GM23338 (cell line): ENCODE measurements around the gene FAM53B. TPM values are rescaled to one million over a fixed set of nuclear protein-coding genes. Genes with fewer than 3 reads are reported as not detected.

Experiments
- ATAC-seq: fragments of 200-7000 bp; cut with Tn5 transposase; 3 replicates; pipeline ENCODE4 v1.9.1; 2020
- DNase-seq: peaks from one replicate; pipeline ENCODE4 v3.0.0-alpha.2; 2015; ENCODE audit warnings: low spot score
- H2AFZ ChIP-seq: fragments of 200-600 bp; sonication (generic); 2 replicates; pipeline ENCODE4 v1.8.0; 2016; ENCODE audit warnings: antibody characterized with exemption, mild to moderate bottlenecking, moderate library complexity
- H3F3A ChIP-seq: fragments of 200-600 bp; sonication (generic); replicated peaks from 2 replicates; pipeline ENCODE4 v1.8.0; 2017; ENCODE audit warnings: antibody characterized with exemption, mixed run types, low read depth
- H3K27ac ChIP-seq: fragments of 200-600 bp; sonication (generic); 2 replicates; pipeline ENCODE4 v1.6.1; 2016; ENCODE audit warnings: low read depth
- H3K27me3 ChIP-seq: fragments of 200-600 bp; sonication (generic); 2 replicates; pipeline ENCODE4 v1.8.0; 2016; ENCODE audit warnings: mild to moderate bottlenecking, mixed run types, moderate library complexity; ENCODE audit not compliant: insufficient read depth
- H3K36me3 ChIP-seq: fragments of 200-600 bp; sonication (generic); 2 replicates; pipeline ENCODE4 v1.8.0; 2016; ENCODE audit warnings: mild to moderate bottlenecking; ENCODE audit not compliant: insufficient read depth
- H3K4me1 ChIP-seq: fragments of 200-600 bp; sonication (generic); 2 replicates; pipeline ENCODE4 v1.8.0; 2016; ENCODE audit warnings: mild to moderate bottlenecking, moderate library complexity; ENCODE audit not compliant: insufficient read depth
- H3K4me2 ChIP-seq: fragments of 200-600 bp; sonication (generic); 2 replicates; pipeline ENCODE4 v1.7.1; 2017; ENCODE audit warnings: mixed run types
- H3K4me3 ChIP-seq: fragments of 200-600 bp; sonication (generic); 2 replicates; pipeline ENCODE4 v1.6.1; 2016; ENCODE audit warnings: mixed run types
- H3K79me2 ChIP-seq: fragments of 200-600 bp; sonication (generic); replicated peaks from 2 replicates; pipeline ENCODE4 v1.8.0; 2017; ENCODE audit warnings: mild to moderate bottlenecking; ENCODE audit not compliant: insufficient read depth
- H3K9me2 ChIP-seq: fragments of 200-600 bp; sonication (generic); 2 replicates; pipeline ENCODE4 v1.8.0; 2017; ENCODE audit not compliant: insufficient read depth
- H4K20me1 ChIP-seq: fragments of 200-600 bp; sonication (generic); replicated peaks from 2 replicates; pipeline ENCODE4 v1.8.0; 2017; ENCODE audit warnings: mild to moderate bottlenecking; ENCODE audit not compliant: insufficient read depth
- H3K27ac Mint-ChIP-seq: 2 replicates; pipeline ENCODE4 v1.8.0; 2020; ENCODE audit warnings: inconsistent platforms, mild to moderate bottlenecking, moderate library complexity, mixed read lengths
- H3K27me3 Mint-ChIP-seq: 3 replicates; pipeline ENCODE4 v1.8.0; 2022; ENCODE audit warnings: low read depth, mild to moderate bottlenecking, moderate library complexity, mixed read lengths, inconsistent platforms; ENCODE audit not compliant: insufficient read depth, poor library complexity
- H3K36me3 Mint-ChIP-seq: 3 replicates; pipeline ENCODE4 v1.8.0; 2021; ENCODE audit warnings: low read depth, mild to moderate bottlenecking, inconsistent platforms, moderate library complexity, mixed read lengths
- H3K4me1 Mint-ChIP-seq: 3 replicates; pipeline ENCODE4 v1.8.0; 2020; ENCODE audit warnings: mild to moderate bottlenecking, inconsistent platforms, mixed read lengths
- H3K4me3 Mint-ChIP-seq: 3 replicates; pipeline ENCODE4 v1.8.0; 2021; ENCODE audit warnings: moderate library complexity, mild to moderate bottlenecking, inconsistent platforms, mixed read lengths
- H3K9me3 Mint-ChIP-seq: 3 replicates; pipeline ENCODE4 v1.8.0; 2020; ENCODE audit warnings: moderate library complexity, mild to moderate bottlenecking, inconsistent platforms, mixed read lengths
- CREB1 ChIP-seq: fragments of 250-450 bp; sonication (Bioruptor Pico); IDR thresholded peaks from 2 replicates; pipeline ENCODE4 v1.5.0; 2020; ENCODE audit warnings: low read depth, mild to moderate bottlenecking, moderate library complexity
- EZH2 ChIP-seq: fragments of 200-600 bp; sonication (generic); IDR thresholded peaks from one replicate; pipeline ENCODE4 v1.8.0; 2017; ENCODE audit warnings: antibody characterized with exemption, mild to moderate bottlenecking, low read depth; ENCODE audit not compliant: unreplicated experiment
- EZH2phosphoT487 ChIP-seq: fragments of 200-600 bp; sonication (generic); IDR thresholded peaks from one replicate; pipeline ENCODE4 v1.8.1; 2018; ENCODE audit warnings: antibody characterized with exemption; ENCODE audit not compliant: unreplicated experiment
- JUNB ChIP-seq: IDR thresholded peaks from one replicate; pipeline ENCODE4 v1.6.1; 2016; ENCODE audit warnings: antibody characterized with exemption; ENCODE audit not compliant: unreplicated experiment
- NANOG ChIP-seq: IDR thresholded peaks from 2 replicates; pipeline ENCODE4 v1.6.1; 2016; ENCODE audit warnings: antibody characterized with exemption, borderline replicate concordance
- POLR2AphosphoS5 ChIP-seq: IDR thresholded peaks from 2 replicates; pipeline ENCODE4 v1.6.1; 2016; ENCODE audit warnings: antibody characterized with exemption, low read depth
- STAT1 ChIP-seq: IDR thresholded peaks from one replicate; pipeline ENCODE4 v1.6.1; 2016; ENCODE audit warnings: antibody characterized with exemption; ENCODE audit not compliant: unreplicated experiment
- ZNF114 ChIP-seq: fragments of 250-450 bp; sonication (Bioruptor Pico); IDR thresholded peaks from 2 replicates; pipeline ENCODE4 v1.5.0; 2020; ENCODE audit warnings: mild to moderate bottlenecking, moderate library complexity
- ZNF331 ChIP-seq: fragments of 250-450 bp; sonication (Bioruptor Pico); IDR thresholded peaks from 2 replicates; pipeline ENCODE4 v1.5.0; 2020; ENCODE audit warnings: low read depth, mild to moderate bottlenecking, moderate library complexity
- polyA plus RNA-seq: library from polyadenylated mRNA; unstranded; fragments of >200 nt; fragmentation: Nextera tagmentation; extraction: Ambion mirVana; gene quantifications from 2 replicates; pipeline ENCODE4 v1.2.1, GENCODE V29; 2016
- total RNA-seq: library from RNA; depleted of rRNA; stranded (reverse); fragments of >200 nt; shearing (Covaris generic); gene quantifications from 2 replicates; pipeline ENCODE4 v1.2.3, GENCODE V29; 2014
- TF ChIP-seq, protein P1 (sequence below): IDR thresholded peaks from one replicate; pipeline ENCODE4 v1.6.1; 2018; ENCODE audit warnings: antibody characterized with exemption; ENCODE audit not compliant: unreplicated experiment
- TF ChIP-seq, protein P2 (sequence below): IDR thresholded peaks from 2 replicates; pipeline ENCODE4 v1.6.1; 2016; ENCODE audit warnings: antibody characterized with exemption
- TF ChIP-seq, protein P3 (sequence below): fragments of 250-450 bp; sonication (Bioruptor Pico); IDR thresholded peaks from 2 replicates; pipeline ENCODE4 v1.5.0; 2020; ENCODE audit warnings: mild to moderate bottlenecking, moderate library complexity
- TF ChIP-seq, protein P4 (sequence below), 2 experiments: fragments of 200-600 bp in 1 of 2; sonication (generic) in 1 of 2; conservative IDR thresholded peaks; 2 replicates each; pipeline versions ENCODE4 v1.5.1 to v1.6.1; 2016 to 2017; ENCODE audit warnings: antibody characterized with exemption in 2 of 2, low read depth in 2 of 2, mild to moderate bottlenecking in 2 of 2, moderate library complexity in 1 of 2

The FAM53B gene
- total and polyA plus RNA-seq, 2 experiments from 2014 or later, result 3.0 to 20.3 TPM

DNA sequence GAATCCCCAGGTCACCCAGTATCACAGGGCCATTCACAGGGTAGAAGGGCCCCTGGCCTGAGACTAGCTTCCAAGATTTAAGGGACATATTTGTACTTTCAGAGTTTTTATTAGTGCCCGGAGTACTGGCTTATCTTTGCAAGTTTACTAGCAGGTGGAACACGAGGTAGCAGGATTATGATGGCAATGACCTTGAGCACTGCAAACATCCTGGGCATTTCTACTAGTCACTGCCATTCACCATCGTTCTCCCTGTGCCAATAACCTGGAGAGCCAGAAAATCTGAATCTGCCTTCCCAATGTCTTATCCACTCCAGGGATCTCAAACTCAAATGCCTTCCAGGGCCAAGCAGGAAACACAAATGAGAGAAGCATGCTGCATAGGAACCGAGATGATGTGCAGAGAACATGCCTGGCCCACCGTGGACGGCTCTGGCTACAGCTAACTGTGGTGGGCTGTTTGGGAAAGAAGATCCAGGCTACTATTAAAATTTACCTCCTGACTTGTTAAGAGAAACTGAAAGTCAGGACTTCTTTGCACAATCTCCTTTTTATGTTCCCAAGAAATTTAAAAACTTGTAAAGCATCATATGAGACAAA lies 16.7 kb downstream of the FAM53B start:
- Mint-ChIP-seq H3K4me1 (peaks cover 34% of the 10 kb centered on the region), H3K9me3 (no peaks in the 10 kb centered on the region), H3K4me3 (no peak overlapping the region), H3K36me3 (no peaks in the 10 kb centered on the region), H3K27ac (no peak overlapping the region), H3K27me3 (no peaks in the 10 kb centered on the region)
- H3K79me2 ChIP-seq, result peaks cover 6% of the 10 kb centered on the region; the same call in 1 of the 2 replicates
- no peak overlapping the region for H2AFZ ChIP-seq
- H3K4me1 ChIP-seq, result peaks cover 5% of the 10 kb centered on the region
- no peaks in the 10 kb centered on the region; the same call in 1 of the 2 replicates for H4K20me1 ChIP-seq
- H3K9me2 ChIP-seq, result no peaks in the 10 kb centered on the region
- DNase-seq (no peak), ATAC-seq (no peak)
- no peaks in the 10 kb centered on the region; the same call in 1 of the 2 replicates for H3K36me3 ChIP-seq
- no peak overlapping the region for H3K4me2 ChIP-seq
- TF ChIP-seq, protein P1, sequence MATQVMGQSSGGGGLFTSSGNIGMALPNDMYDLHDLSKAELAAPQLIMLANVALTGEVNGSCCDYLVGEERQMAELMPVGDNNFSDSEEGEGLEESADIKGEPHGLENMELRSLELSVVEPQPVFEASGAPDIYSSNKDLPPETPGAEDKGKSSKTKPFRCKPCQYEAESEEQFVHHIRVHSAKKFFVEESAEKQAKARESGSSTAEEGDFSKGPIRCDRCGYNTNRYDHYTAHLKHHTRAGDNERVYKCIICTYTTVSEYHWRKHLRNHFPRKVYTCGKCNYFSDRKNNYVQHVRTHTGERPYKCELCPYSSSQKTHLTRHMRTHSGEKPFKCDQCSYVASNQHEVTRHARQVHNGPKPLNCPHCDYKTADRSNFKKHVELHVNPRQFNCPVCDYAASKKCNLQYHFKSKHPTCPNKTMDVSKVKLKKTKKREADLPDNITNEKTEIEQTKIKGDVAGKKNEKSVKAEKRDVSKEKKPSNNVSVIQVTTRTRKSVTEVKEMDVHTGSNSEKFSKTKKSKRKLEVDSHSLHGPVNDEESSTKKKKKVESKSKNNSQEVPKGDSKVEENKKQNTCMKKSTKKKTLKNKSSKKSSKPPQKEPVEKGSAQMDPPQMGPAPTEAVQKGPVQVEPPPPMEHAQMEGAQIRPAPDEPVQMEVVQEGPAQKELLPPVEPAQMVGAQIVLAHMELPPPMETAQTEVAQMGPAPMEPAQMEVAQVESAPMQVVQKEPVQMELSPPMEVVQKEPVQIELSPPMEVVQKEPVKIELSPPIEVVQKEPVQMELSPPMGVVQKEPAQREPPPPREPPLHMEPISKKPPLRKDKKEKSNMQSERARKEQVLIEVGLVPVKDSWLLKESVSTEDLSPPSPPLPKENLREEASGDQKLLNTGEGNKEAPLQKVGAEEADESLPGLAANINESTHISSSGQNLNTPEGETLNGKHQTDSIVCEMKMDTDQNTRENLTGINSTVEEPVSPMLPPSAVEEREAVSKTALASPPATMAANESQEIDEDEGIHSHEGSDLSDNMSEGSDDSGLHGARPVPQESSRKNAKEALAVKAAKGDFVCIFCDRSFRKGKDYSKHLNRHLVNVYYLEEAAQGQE, result no peak
- TF ChIP-seq POLR2AphosphoS5 (no peak), ZNF114 (CRISPR knock-in tag) (no peak), CREB1 (CRISPR knock-in tag) (no peak), EZH2 (no peak), STAT1 (no peak), ZNF331 (CRISPR knock-in tag) (no peak), JUNB (no peak), NANOG (no peak), EZH2phosphoT487 (no peak)
- TF ChIP-seq, protein P2, sequence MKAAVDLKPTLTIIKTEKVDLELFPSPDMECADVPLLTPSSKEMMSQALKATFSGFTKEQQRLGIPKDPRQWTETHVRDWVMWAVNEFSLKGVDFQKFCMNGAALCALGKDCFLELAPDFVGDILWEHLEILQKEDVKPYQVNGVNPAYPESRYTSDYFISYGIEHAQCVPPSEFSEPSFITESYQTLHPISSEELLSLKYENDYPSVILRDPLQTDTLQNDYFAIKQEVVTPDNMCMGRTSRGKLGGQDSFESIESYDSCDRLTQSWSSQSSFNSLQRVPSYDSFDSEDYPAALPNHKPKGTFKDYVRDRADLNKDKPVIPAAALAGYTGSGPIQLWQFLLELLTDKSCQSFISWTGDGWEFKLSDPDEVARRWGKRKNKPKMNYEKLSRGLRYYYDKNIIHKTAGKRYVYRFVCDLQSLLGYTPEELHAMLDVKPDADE, result no peak
- TF ChIP-seq, protein P3, sequence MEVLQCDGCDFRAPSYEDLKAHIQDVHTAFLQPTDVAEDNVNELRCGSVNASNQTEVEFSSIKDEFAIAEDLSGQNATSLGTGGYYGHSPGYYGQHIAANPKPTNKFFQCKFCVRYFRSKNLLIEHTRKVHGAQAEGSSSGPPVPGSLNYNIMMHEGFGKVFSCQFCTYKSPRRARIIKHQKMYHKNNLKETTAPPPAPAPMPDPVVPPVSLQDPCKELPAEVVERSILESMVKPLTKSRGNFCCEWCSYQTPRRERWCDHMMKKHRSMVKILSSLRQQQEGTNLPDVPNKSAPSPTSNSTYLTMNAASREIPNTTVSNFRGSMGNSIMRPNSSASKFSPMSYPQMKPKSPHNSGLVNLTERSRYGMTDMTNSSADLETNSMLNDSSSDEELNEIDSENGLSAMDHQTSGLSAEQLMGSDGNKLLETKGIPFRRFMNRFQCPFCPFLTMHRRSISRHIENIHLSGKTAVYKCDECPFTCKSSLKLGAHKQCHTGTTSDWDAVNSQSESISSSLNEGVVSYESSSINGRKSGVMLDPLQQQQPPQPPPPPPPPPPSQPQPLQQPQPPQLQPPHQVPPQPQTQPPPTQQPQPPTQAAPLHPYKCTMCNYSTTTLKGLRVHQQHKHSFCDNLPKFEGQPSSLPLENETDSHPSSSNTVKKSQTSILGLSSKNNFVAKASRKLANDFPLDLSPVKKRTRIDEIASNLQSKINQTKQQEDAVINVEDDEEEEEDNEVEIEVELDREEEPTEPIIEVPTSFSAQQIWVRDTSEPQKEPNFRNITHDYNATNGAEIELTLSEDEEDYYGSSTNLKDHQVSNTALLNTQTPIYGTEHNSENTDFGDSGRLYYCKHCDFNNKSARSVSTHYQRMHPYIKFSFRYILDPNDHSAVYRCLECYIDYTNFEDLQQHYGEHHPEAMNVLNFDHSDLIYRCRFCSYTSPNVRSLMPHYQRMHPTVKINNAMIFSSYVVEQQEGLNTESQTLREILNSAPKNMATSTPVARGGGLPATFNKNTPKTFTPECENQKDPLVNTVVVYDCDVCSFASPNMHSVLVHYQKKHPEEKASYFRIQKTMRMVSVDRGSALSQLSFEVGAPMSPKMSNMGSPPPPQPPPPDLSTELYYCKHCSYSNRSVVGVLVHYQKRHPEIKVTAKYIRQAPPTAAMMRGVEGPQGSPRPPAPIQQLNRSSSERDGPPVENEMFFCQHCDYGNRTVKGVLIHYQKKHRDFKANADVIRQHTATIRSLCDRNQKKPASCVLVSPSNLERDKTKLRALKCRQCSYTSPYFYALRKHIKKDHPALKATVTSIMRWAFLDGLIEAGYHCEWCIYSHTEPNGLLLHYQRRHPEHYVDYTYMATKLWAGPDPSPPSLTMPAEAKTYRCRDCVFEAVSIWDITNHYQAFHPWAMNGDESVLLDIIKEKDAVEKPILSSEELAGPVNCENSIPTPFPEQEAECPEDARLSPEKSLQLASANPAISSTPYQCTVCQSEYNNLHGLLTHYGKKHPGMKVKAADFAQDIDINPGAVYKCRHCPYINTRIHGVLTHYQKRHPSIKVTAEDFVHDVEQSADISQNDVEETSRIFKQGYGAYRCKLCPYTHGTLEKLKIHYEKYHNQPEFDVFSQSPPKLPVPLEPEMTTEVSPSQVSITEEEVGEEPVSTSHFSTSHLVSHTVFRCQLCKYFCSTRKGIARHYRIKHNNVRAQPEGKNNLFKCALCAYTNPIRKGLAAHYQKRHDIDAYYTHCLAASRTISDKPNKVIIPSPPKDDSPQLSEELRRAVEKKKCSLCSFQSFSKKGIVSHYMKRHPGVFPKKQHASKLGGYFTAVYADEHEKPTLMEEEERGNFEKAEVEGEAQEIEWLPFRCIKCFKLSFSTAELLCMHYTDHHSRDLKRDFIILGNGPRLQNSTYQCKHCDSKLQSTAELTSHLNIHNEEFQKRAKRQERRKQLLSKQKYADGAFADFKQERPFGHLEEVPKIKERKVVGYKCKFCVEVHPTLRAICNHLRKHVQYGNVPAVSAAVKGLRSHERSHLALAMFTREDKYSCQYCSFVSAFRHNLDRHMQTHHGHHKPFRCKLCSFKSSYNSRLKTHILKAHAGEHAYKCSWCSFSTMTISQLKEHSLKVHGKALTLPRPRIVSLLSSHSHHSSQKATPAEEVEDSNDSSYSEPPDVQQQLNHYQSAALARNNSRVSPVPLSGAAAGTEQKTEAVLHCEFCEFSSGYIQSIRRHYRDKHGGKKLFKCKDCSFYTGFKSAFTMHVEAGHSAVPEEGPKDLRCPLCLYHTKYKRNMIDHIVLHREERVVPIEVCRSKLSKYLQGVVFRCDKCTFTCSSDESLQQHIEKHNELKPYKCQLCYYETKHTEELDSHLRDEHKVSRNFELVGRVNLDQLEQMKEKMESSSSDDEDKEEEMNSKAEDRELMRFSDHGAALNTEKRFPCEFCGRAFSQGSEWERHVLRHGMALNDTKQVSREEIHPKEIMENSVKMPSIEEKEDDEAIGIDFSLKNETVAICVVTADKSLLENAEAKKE (CRISPR knock-in tag), result no peak
- TF ChIP-seq, protein P4, sequence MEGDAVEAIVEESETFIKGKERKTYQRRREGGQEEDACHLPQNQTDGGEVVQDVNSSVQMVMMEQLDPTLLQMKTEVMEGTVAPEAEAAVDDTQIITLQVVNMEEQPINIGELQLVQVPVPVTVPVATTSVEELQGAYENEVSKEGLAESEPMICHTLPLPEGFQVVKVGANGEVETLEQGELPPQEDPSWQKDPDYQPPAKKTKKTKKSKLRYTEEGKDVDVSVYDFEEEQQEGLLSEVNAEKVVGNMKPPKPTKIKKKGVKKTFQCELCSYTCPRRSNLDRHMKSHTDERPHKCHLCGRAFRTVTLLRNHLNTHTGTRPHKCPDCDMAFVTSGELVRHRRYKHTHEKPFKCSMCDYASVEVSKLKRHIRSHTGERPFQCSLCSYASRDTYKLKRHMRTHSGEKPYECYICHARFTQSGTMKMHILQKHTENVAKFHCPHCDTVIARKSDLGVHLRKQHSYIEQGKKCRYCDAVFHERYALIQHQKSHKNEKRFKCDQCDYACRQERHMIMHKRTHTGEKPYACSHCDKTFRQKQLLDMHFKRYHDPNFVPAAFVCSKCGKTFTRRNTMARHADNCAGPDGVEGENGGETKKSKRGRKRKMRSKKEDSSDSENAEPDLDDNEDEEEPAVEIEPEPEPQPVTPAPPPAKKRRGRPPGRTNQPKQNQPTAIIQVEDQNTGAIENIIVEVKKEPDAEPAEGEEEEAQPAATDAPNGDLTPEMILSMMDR (conservative IDR thresholded peaks at IDR 0.05; ENCODE audit: low read depth in 2 of 2), result no peak
- H3K27ac ChIP-seq, result no peak overlapping the region
- no peak overlapping the region for H3K4me3 ChIP-seq
- H3K27me3 ChIP-seq, result no peaks in the 10 kb centered on the region
- no peaks in the 10 kb centered on the region for H3F3A ChIP-seq
